GM06990 (cell line): ENCODE results near the gene UNK.

Experiments
- DNase-seq: peaks from one replicate; pipeline ENCODE4 v3.0.0-alpha.2; 2011; ENCODE audit not compliant: insufficient read length; ENCODE audit errors: extremely low read depth
- H3K27me3 ChIP-seq: replicated peaks from 2 replicates; pipeline ENCODE4 v1.6.0; 2011; ENCODE audit warnings: low read length; ENCODE audit not compliant: control insufficient read depth, insufficient read depth
- H3K36me3 ChIP-seq: 2 replicates; pipeline ENCODE4 v1.5.1; 2011; ENCODE audit warnings: low read length; ENCODE audit not compliant: control insufficient read depth, insufficient read depth
- H3K4me3 ChIP-seq: replicated peaks from 2 replicates; pipeline ENCODE4 v1.5.1; 2011; ENCODE audit warnings: low read depth, mild to moderate bottlenecking, control low read depth, low read length
- TF ChIP-seq, protein P1 (sequence below): IDR thresholded peaks from 2 replicates; pipeline ENCODE4 v1.5.1; 2011; ENCODE audit warnings: low read length, control low read depth, mild to moderate bottlenecking, inconsistent platforms; ENCODE audit not compliant: insufficient read depth, poor library complexity, severe bottlenecking

Gene UNK

DNA sequence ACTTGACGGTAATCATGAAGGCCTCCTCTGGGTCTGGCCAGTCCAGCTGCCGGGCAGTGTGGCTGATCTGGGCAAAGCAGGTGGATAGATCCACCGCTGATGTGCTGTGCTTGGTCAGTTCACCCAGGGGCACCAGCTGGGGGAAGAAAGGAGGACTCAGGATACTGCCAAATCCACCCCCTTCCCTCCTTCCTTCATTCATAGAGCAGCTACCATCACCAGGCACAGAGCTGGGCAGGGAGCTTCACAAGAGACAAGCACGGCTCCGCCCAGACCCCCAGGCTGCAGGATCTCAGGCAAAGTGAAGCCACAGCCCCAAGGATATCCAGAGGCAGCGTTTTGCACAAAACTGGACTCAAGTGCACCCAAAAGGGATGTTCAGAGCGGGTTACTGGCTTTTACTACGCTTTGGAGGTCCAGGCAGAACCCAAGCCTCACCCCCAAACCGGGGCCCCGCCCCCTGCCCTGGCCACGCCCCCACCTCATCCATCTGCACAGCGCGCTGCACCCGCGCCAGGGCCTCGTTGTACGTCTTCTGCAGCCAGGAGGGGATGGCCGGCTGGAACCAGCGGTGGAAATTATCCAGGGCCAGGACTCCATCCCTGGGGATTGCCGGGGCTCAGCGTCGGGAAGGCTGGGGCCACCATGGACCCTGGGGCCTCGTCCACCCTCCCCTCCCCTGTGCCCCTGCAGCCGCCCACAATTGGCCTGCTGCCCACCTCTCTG, 50.5 kb downstream of the UNK start:
- DNase-seq = no peak
- H3K27me3 ChIP-seq = no peaks in the 10 kb centered on the region
- peaks cover 33% of the 10 kb centered on the region for H3K36me3 ChIP-seq
- H3K4me3 ChIP-seq = no peak overlapping the region
- TF ChIP-seq, protein P1, sequence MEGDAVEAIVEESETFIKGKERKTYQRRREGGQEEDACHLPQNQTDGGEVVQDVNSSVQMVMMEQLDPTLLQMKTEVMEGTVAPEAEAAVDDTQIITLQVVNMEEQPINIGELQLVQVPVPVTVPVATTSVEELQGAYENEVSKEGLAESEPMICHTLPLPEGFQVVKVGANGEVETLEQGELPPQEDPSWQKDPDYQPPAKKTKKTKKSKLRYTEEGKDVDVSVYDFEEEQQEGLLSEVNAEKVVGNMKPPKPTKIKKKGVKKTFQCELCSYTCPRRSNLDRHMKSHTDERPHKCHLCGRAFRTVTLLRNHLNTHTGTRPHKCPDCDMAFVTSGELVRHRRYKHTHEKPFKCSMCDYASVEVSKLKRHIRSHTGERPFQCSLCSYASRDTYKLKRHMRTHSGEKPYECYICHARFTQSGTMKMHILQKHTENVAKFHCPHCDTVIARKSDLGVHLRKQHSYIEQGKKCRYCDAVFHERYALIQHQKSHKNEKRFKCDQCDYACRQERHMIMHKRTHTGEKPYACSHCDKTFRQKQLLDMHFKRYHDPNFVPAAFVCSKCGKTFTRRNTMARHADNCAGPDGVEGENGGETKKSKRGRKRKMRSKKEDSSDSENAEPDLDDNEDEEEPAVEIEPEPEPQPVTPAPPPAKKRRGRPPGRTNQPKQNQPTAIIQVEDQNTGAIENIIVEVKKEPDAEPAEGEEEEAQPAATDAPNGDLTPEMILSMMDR = no peak

- peaks cover 35% of the 10 kb centered on the region for H3K36me3 ChIP-seq
- no peaks in the 10 kb centered on the region for H3K27me3 ChIP-seq
- no peak overlapping the region for H3K4me3 ChIP-seq
- DNase-seq = no peak
- TF ChIP-seq, protein P1 = no peak
Measured at GRCh38 chr17:75835654-75835987, 51.0 kb downstream of the UNK start.

- no peak for DNase-seq
- TF ChIP-seq, protein P1 = no peak
- Histone ChIP-seq H3K27me3 (no peaks in the 10 kb centered on the region), H3K36me3 (peaks cover 36% of the 10 kb centered on the region), H3K4me3 (no peak overlapping the region)
Measured at GRCh38 chr17:75836605-75837004, 52.0 kb downstream of the UNK start.

DNA sequence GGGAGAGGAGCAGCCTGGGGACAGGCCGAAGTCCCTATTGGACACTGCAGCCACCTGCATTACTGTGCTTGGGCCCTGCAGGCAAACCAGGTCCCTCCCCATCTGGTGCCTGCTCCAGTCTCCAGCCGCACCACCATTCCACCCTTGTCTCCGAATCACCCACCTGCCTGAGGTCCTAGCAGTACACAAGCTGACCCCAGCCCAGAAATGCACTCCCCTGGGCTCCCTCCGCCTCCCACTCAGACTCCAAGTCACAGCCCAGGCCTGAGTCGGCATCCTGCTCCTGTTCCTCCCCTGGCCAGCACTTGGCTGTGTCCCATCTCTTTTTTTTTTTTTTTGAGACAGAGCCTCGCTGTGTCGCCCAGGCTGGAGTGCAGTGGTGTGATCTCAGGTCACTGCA, 53.3 kb downstream of the UNK start:
- TF ChIP-seq, protein P1 = no peak
- Histone ChIP-seq H3K36me3 (peaks cover 41% of the 10 kb centered on the region), H3K4me3 (no peak overlapping the region), H3K27me3 (no peaks in the 10 kb centered on the region)
- DNase-seq = no peak

DNA sequence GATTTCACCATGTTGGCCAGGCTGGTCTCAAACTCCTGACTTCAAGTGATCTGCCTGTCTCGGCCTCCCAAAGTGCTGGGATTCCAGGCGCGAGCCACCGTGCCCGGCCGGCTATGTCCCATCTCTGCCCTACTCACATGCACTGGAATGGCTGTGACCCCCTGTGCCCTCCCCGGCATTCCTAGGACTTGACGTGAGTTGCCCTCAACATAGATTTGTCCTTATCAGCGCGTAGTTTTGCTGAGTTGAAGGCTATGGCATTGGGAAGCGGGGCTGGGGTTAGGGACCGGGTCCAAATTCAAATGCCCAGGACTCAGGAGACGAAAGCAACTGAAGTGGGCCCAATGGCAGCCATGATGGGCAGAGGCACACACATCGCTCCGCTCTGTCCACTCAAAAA, 53.8 kb downstream of the UNK start:
- Histone ChIP-seq H3K4me3 (no peak overlapping the region), H3K27me3 (no peaks in the 10 kb centered on the region), H3K36me3 (peaks cover 39% of the 10 kb centered on the region)
- TF ChIP-seq, protein P1 = no peak
- DNase-seq = no peak
